Gastroesophageal sphincter (tissue), 4 donors: ENCODE data around the gene AKR7A2. TPM values are rescaled to one million over a fixed set of nuclear protein-coding genes. Genes with fewer than 3 reads are reported as not detected.

ENCODE experiments used
- ATAC-seq: fragments of 150-250 bp; one replicate; pipeline ENCODE4 v1.9.1; 2016; ENCODE audit warnings: mild to moderate bottlenecking, moderate library complexity
- H3K27ac ChIP-seq, 4 donors: fragments of 200-600 bp; sonication (generic) in 3 of 4; 1 replicate in 3 of 4; 2 replicates in 1 of 4; pipeline ENCODE4 v1.5.1; 2016 to 2019
- H3K27me3 ChIP-seq: fragments of 200-600 bp; sonication (generic); one replicate; pipeline ENCODE4 v1.5.1; 2019
- H3K36me3 ChIP-seq, 2 donors: fragments of 200-600 bp; sonication (generic); one replicate each; pipeline ENCODE4 v1.5.1; 2019; ENCODE audit warnings: control low read depth in 1 of 2
- H3K4me1 ChIP-seq, 3 donors: fragments of 200-600 bp; sonication (generic); 1 replicate in 2 of 3; 2 replicates in 1 of 3; pipeline ENCODE4 v1.5.1; 2016 to 2019; ENCODE audit warnings: control low read depth in 2 of 3
- H3K4me3 ChIP-seq, 2 donors: fragments of 200-600 bp; sonication (generic); one replicate each; pipeline ENCODE4 v1.5.1; 2019; ENCODE audit warnings: mild to moderate bottlenecking in 1 of 2, moderate library complexity in 1 of 2
- H3K9me3 ChIP-seq, 3 donors: fragments of 200-600 bp; sonication (generic); one replicate each; pipeline ENCODE4 v1.5.1; 2017 to 2019; ENCODE audit warnings: control low read depth in 2 of 3
- CTCF ChIP-seq, 4 experiments: fragments of 200-600 bp in 2 of 4; fragments of 450-650 bp in 2 of 4; sonication (generic) in 1 of 4; IDR thresholded peaks; one replicate each; pipeline ENCODE4 v1.5.1; 2017 to 2019; ENCODE audit warnings: antibody characterized with exemption in 4 of 4, mild to moderate bottlenecking in 2 of 4, moderate library complexity in 2 of 4
- EP300 ChIP-seq: sonication (generic); formaldehyde crosslinking; IDR thresholded peaks from one replicate; pipeline ENCODE4 v1.6.1; 2017; ENCODE audit warnings: antibody characterized with exemption, mild to moderate bottlenecking
- POLR2A ChIP-seq, 2 donors: fragments of 450-650 bp; IDR thresholded peaks; one replicate each; pipeline ENCODE4 v1.6.1; 2017; ENCODE audit warnings: antibody characterized with exemption in 2 of 2, mild to moderate bottlenecking in 2 of 2, moderate library complexity in 1 of 2
- POLR2AphosphoS5 ChIP-seq: sonication (generic); formaldehyde crosslinking; IDR thresholded peaks from one replicate; pipeline ENCODE4 v1.6.1; 2017; ENCODE audit warnings: antibody characterized with exemption
- WGBS, 2 donors: methylation state at CpG; one replicate each; pipeline ENCODE4 v1.1.5; 2018; ENCODE audit warnings: low coverage in 1 of 2; 5-methylcytosine and 5-hydroxymethylcytosine counted together
- total RNA-seq, 4 donors: library from RNA; depleted of rRNA; stranded (reverse); fragments of >200 nt; gene quantifications; one replicate each; pipeline ENCODE4 v1.1.0, GENCODE V29; 2016

The AKR7A2 gene
- total RNA-seq, 4 donors from 2014 or later: 58.2 to 77.2 (median 63.7) TPM

- Histone ChIP-seq H3K4me3 (no peak overlapping the region), H3K27me3 (no peaks in the 10 kb centered on the region), H3K36me3 (peaks cover 0 to 48% of the 10 kb centered on the region in 2 donors), H3K27ac (no peak overlapping the region), H3K4me1 (peaks cover 0 to 14% (median 7%) of the 10 kb centered on the region in 3 donors), H3K9me3 (no peaks in the 10 kb centered on the region)
- no peak for ATAC-seq
- WGBS, 2 donors: 70 to 86% methylated on average over 2 to 3 of the region's 4 CpGs
- TF ChIP-seq POLR2AphosphoS5 (no peak), POLR2A (IDR thresholded peaks at IDR 0.05) (no peak), EP300 (no peak), CTCF (IDR thresholded peaks at IDR 0.05) (no peak)
These were observed 25.3 kb upstream of the AKR7A2 start for GRCh38 chr1:19337289-19337688.

- no peak overlapping the region for H3K27ac ChIP-seq
- no peaks in the 10 kb centered on the region for H3K9me3 ChIP-seq
- WGBS, 2 donors: 85% methylated on average over 6 of the region's 7 CpGs; no CpG with 5 or more reads in 1 of the 2 donors
- H3K4me3 ChIP-seq: no peak overlapping the region
- no peak for ATAC-seq
- H3K4me1 ChIP-seq: peaks cover 0 to 6% (median 0%) of the 10 kb centered on the region in 3 donors
- H3K27me3 ChIP-seq: no peaks in the 10 kb centered on the region
- peaks cover 0 to 47% of the 10 kb centered on the region in 2 donors for H3K36me3 ChIP-seq
- TF ChIP-seq POLR2AphosphoS5 (no peak), POLR2A (IDR thresholded peaks at IDR 0.05) (no peak), EP300 (no peak)
These were observed 24.6 kb upstream of the AKR7A2 start for GRCh38 chr1:19336543-19336942.

GRCh38 chr1:19333587-19334354 is 21.8 kb upstream of the AKR7A2 start:
- ATAC-seq: no peak

GRCh38 chr1:19332832-19333231 is 20.9 kb upstream of the AKR7A2 start:
- Histone ChIP-seq H3K9me3 (no peaks in the 10 kb centered on the region), H3K36me3 (peaks cover 0 to 50% of the 10 kb centered on the region in 2 donors), H3K27me3 (no peaks in the 10 kb centered on the region), H3K27ac (no peak overlapping the region), H3K4me1 (no peaks in the 10 kb centered on the region), H3K4me3 (no peak overlapping the region)
- ATAC-seq: no peak
- TF ChIP-seq EP300 (no peak), POLR2A (IDR thresholded peaks at IDR 0.05) (no peak), POLR2AphosphoS5 (no peak)
- 70 to 89% methylated on average over 4 to 9 of the region's 12 CpGs for WGBS, 2 donors

More at GRCh38 chr1:19333587-19334354, 21.8 kb upstream of the AKR7A2 start:
- H3K4me3 ChIP-seq: no peak overlapping the region
- no peaks in the 10 kb centered on the region for H3K27me3 ChIP-seq
- H3K36me3 ChIP-seq: peaks cover 0 to 50% of the 10 kb centered on the region in 2 donors
- no peaks in the 10 kb centered on the region for H3K4me1 ChIP-seq
- H3K27ac ChIP-seq: no peak overlapping the region
- TF ChIP-seq POLR2A (IDR thresholded peaks at IDR 0.05) (no peak), CTCF (IDR thresholded peaks at IDR 0.05) (no peak), POLR2AphosphoS5 (no peak), EP300 (no peak)
- 0 to 63% methylated on average over 1 to 4 of the region's 9 CpGs for WGBS, 2 donors
- H3K9me3 ChIP-seq: no peaks in the 10 kb centered on the region

GRCh38 chr1:19331262-19331878 is 19.4 kb upstream of the AKR7A2 start:
- Histone ChIP-seq H3K4me1 (no peaks in the 10 kb centered on the region), H3K4me3 (no peak overlapping the region), H3K36me3 (peaks cover 0 to 57% of the 10 kb centered on the region in 2 donors), H3K9me3 (no peaks in the 10 kb centered on the region), H3K27ac (no peak overlapping the region), H3K27me3 (no peaks in the 10 kb centered on the region)
- 97% methylated on average over 5 of the region's 13 CpGs; no CpG with 5 or more reads in 1 of the 2 donors for WGBS, 2 donors
- TF ChIP-seq EP300 (no peak), POLR2A (IDR thresholded peaks at IDR 0.05) (no peak), CTCF (IDR thresholded peaks at IDR 0.05) (no peak), POLR2AphosphoS5 (no peak)
- ATAC-seq: no peak
